Measurements from ENCODE around the gene SPAM1.
"Not testable (repeated sequence)": the region's sequence is repeated elsewhere in the genome, so short reads cannot be mapped to it uniquely, and the experiment has no call there.

SPAM1 gene

DNA sequence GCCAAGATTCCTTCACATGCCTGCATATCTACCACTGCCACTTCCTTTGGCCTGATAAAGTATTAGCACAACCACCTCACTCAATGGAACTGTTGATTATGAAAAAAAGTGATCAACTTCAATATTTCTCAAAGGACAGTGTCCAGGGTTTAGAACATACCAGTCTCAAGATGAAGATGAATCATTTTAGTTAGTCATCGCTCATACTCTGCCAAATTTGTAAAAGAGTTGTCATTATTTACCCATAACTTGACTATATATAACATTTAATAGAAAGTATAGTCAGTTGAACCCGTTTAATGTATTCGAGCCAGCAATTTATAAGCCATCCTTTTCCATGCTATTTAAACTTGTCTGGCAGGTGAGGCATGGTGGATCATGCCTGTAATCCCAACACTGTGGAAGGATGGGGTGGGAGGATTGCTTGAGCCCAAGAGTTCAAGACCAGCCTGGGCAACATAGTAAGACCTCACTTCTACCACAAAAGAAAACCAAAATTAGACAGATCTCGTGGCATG, 33.2 kb downstream of the SPAM1 start:
- no peak for DNase-seq

DNA sequence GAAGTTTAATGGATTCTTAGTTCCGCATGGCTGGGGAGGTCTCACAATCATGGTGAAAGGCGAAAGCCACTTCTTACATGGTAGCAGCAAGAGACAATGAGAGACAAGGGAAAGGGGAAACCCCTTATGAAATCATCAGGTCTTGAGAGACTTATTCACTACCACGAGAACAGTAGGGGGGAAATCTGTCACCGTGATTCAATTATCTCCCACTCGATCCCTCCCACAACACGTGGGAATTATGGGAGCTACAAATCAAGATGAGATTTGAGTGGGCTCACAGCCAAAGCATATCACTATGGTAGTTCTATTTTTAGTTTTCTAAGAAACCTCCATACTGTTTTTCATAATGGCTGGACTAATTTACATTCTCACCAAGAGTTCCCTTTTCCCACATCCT, 36.7 kb downstream of the SPAM1 start:
- DNase-seq: no peak

DNA sequence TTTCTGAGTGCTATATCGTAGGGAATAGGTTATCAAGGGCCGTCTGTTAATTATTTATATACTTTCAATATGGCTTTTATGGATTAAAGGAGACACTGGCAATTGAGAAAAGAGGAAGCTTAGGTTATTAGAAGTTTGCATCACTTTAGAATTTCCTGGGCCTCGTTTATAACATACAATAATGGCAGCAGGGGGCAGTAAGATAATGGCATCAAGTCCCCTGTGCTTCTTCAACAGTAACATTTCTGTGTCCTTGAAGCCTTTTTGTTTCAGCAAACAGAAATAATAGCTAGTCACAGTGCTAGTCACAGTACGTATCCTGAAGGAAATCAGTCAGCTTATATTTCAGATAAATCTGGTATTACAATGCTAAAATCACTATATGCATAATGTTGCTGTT, 41.9 kb downstream of the SPAM1 start:
- no peak for DNase-seq

DNA sequence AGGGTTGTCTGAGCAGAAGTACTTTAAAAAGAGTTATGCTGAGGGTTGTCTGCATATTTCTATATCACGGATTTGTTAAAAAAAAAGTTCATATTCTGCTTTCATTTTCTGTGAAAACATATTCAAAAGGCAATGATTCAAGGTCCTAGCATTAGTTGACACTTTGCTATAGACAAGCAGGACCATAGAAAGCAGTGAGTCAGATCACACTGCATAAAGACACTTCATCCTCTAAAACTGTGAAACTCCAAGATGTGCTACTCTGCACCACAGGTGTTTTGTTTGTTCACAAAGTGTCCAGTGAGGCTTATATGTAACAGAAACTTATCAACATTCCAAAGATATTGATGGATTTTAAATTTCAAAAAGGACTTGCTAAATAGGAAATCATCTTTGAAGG, 47.0 kb downstream of the SPAM1 start:
- no peak for DNase-seq

DNA sequence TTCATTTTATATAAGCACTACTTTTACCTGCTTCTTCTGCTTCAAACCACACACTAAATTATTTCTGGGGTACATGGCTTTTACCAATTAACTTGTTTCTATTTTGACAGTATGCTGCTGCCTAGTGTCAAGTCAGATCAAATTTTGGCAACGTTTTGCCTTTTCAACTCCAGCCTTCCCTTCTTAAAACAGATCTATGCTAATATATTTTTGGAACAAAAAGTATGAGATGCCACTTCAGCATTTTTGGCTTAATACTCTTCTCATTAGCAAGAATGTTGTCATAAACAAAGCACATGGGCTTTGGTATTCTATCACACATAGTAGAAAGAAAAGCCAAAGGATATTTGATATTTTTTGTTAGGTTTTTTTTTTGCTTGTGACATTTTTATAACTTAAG, 47.8 kb downstream of the SPAM1 start:
- no peak for DNase-seq

DNA sequence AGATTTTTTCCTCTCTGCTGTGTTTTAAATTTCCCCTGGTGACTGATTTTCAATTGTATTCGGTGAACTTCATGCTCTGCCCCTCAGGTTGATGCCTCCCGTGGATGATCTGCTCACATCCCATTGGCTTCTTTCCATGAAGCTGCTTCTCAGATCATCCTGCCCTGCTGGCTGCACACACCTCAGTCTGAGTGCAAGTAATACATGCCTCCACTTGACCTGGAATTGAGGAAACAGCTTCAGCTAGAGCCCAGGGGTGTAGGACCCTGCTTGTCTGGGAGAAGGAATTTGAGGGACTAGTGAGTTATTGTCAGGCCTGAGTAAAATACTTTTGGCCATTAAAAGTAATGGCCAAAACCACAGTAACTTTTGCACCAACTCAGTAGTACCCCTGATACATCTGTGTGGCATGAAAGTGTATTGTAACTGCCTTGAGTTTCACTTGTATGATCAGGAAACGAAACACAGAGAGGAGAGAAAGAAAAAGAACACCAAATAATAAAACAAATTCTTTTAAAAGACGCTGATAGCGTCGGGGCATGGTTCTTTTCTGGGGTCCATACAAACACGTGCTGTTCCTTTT, 49.4 kb downstream of the SPAM1 start:
- no peak for DNase-seq

DNA sequence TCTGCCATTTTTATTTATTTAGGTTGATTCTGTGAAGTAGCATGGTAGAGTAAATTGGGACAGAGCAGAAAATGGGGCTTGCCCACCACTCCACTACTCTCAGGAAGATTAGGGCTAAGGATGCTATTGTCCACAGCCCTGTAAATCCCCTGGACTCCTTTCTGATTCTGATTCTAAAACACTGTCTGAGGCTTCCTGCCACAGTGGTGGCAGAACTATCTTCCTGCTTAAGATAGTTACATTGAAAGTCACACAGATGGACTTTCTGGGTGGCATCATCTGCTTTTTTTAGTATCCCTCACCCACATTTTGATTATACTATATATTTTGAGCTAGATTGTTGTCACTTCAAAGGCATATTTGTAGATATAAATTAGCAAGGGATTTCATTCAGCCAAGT, 50.0 kb downstream of the SPAM1 start:
- DNase-seq: no peak

DNA sequence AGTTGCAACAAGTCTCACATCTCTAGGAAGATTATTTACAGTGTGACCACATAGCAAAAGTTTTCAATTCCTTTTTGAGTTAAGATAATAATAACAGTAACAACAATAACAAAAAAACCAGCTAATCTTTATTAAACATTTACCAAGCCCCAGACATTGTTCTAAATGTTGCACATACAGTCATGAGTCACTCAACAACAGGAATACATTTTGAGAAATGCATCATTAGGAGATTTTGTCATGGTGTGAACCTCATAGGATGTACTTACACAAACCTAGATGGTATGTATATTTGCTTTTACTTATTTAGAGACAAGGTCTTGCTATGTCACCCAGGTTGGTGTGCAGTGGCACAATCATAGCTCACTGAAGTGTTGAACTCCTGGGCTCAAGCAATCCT, 52.0 kb downstream of the SPAM1 start:
- no peak for DNase-seq

DNA sequence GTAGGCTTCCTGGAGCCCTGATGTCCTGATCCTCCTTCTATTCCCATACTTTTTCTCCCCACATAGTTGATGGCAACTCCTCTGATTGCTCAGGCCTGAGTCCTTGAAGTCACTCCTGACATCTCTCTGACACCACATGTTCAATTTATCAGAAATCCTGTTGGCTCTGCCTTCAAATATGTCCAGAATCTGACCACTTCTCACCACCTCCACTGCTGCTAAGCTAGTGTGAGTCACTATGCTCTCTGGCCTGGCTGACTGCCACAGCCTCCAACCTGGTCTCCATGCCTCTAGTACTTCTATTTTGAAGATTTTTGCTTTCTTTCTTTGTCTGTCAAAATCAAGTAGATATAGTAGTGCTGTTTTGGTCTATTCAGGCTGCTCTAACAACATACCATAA, 54.8 kb downstream of the SPAM1 start:
- no peak for DNase-seq

DNA sequence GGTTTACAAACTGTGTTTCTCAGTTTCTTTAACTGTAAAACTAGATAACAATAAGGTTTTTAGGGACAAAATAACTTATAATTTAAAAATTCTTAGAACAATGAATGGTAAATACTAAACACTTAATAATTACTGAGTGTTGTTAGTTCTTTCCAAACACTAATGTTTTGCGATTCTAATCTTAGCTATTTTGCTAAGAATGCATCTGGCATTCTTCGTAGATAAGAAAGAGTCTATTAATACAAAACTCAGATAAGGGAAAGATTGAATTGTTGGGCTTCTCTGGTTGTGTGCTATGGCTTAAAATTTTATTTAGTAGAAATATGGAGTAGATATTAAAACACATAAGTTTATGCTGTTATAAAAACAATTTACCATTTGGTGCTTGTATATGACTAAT, 62.4 kb downstream of the SPAM1 start:
- no peak for DNase-seq

DNA sequence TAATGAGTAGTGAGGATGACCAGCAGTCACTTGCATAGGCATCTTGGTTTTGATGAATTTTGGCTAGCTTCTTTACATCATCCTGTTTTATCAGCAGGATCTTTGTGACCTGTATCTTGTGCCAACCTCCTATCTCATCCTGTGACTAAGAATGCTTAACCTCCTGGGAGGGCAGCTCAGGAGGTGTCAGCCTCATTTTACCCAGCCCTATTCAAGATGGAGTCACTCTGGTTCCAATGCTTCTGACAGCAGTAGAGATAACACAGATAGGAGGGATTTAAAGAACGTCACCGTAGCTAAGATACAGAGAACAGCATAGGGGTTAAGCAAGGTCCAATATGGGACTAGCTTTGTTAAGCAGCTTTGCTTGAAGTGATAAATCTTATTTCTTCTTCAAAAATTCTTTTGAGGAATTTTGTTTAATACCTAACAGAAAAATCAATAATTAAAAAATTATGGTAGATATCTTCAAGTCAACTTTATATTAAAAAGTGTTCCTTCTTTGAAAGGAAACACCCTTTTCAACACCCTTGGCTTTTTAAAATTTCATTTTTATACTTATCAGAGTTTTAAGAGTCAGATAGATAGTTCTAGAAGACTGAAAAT, 68.0 kb downstream of the SPAM1 start:
- no peak for DNase-seq

DNA sequence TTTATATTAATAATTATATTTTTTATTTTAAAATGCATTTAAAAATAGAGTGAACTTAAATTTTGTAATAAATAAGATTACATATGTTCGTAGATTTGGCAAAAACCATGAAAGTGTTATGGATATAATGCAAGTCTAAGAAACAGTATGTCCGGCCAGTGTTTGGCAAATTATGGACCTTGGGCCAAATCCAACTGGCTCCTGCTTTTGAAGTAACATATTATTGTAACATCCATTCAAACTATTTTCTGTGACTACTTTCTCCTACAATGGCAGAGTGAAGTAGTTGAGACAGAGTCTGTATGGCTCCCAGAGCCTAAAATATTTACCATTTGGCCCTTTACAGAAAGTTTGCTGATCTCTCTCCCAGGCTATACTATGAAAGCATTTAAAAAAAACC, 69.0 kb downstream of the SPAM1 start:
- DNase-seq: no peak

DNA sequence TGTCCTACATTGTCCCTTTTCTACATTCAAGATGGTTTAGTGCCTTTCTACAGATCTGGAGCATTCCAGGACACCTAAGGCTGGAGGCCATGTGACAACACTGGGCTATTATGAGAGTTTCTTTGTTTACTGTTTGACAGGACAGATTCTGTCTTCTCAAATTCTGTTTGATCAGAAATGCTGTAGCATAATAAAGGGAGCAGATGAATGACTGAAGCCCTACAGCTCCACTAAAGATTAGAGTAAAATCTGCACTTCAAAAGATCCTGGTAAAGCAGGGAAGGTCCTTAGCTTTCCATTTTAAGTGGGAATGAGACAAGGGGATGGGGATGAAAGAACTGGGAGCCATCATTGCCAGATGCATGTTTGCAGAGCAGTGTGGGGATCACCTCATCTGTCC, 69.4 kb downstream of the SPAM1 start:
- DNase-seq: no peak

DNA sequence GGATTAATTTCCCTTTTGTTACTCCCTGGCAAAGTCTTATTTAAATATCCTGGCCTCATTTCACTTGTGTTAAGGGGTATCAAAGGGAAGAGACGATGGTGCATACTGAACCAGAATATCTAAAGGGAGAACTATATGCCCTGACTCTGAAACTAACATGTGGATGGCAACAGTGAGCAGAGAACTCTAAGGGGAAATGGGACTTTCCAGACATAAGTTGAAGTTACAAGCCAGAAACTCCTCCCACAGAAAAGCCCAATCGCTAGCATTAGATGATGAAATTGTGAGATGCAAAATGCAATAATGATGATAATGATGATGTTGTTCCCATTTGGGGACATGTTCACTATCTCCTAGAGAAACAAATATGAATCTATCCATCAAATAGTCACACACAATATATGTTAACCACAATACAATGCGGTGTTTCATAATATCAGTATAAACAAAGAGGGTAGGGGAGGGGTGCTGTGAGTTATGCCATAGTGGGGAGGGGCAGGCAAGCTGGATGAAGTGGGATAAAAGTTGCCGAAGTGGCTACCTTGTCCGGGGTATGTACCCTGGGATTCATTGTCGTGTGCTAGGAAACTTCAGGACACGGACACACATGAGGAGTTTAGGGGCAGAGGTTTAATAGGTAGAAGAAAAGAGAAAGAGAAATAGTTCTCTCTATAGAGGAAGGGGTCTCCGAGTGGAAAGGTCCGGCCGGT, 70.7 kb downstream of the SPAM1 start:
- DNase-seq: no peak

DNA sequence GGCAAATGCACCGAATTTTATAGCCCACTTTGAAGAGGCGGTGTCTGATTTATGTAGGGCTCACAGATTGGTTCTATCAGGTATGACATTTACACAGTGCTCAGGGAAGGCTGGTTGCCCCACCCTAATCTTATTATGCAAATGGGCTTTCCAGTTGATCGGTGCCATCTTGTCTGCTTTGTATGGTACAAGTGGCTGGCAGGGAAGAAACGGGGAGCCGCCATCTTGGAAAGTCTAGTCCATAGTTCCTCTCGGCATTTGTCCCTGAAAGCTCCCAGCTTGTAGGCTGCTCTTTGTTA, 71.2 kb downstream of the SPAM1 start:
- DNase-seq: no peak

DNA sequence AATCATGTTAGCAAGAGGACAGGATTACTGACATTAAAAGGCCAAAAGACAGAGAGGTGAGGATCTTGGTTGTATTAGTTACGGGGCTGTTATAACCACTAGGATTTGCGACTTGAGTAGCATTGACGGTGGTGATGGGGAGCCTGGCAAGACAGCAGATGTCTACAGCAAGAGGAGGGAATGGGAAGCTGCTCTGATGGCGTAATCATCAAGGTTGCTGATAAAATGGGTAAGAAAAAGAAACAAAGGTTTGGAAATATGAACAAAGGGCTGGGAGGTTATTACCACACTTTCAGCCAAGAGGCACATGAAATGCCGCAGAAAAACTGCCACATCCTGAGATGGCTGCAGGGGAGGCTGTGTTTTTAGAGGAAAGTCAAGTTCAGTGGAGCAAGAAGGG, 73.9 kb downstream of the SPAM1 start:
- DNase-seq: no peak

DNA sequence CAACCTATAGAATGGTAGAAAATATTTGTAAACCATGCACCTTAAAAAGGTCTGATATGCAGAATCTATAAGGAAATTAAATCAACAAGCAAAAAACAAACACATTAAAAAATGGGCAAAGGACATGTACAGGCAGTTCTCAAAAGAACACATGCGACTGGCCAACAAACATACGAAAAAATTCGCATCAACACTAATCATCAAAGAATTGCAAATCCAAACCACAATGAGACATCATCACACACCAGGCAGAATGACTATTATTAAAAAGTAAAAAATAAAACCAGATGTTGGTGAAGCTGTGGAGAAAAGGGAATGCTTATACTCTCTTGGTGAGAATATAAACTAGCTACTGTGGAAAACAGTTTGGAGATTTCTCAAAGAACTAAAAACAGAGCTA, 74.7 kb downstream of the SPAM1 start:
- no peak for DNase-seq

DNA sequence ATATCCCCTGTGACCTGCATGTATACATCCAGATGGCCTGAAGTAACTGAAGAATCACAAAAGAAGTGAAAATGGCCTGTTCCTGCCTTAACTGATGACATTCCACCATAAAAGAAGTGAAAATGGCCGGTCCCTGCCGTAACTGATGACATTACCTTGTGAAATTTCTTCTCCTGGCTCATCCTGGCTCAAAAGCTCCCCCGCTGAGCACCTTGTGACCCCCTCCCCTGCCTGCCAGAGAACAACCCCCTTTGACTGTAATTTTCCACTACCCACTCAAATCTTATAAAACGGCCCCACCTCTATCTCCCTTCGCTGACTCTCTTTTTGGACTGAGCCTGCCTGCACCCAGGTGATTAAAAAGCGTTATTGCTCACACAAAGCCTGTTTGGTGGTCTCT, 83.3 kb downstream of the SPAM1 start:
- DNase-seq: not testable (repeated sequence)

DNA sequence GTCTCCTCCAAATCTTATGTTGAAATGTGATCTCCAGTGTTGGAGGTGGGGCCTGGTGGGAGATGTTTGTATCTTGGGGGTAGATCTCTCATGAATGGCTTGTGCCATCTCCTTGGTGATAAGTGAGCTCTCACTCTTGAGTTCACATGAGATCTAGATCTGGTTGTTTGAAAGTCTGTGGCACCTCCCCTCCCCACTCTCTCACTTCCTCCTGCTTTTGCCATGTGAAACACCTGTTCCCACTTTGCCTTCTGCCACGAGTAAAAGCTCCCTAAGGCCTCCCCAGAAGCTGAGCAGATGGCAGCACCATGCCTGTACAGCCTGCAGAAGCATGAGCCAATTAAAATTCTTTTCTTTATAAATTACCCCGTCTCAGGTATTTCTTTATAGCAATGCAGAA, 84.3 kb downstream of the SPAM1 start:
- no peak for DNase-seq

Measured in NCI-H345 (cell line).